ENCODE results near the gene GNAS.

Gene GNAS

DNA sequence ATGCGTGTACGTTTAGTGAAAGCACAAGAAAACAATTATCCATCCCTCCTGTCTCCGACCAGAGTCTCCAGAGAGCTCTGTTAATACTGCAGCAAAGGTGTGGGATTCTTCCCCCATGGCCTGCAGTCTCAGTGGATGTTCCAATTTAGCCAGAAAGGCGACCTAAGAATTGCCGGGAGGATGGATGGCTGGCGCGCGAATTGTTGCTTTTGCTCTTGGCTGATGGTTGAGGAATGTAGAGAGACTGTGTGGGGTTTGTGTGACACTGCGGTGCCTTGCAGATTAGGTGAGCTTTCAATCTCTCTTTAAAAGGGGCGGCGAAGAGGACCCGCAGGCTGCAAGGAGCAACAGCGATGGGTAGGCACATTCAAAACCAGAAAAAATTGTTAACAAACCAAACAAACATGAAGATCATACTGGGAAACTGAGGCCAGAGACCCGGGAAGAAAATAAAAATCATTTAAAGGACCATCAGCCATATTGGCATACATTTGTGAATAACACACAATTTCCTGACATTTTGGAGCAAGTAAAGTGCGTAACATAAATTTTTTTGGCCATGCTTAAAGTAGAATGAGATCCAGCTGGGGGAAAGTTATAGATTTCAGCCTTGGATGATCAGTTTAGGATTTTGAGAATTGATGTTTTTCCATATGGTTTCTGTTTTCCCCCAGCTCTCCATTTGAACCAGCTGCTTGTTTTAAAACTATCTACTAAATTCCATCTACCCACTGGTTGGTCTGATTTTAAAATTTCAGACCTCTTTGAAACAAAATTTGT lies 46.3 kb downstream of the GNAS start:
- DNase-seq (ENCODE audit: low spot score): no peak

DNA sequence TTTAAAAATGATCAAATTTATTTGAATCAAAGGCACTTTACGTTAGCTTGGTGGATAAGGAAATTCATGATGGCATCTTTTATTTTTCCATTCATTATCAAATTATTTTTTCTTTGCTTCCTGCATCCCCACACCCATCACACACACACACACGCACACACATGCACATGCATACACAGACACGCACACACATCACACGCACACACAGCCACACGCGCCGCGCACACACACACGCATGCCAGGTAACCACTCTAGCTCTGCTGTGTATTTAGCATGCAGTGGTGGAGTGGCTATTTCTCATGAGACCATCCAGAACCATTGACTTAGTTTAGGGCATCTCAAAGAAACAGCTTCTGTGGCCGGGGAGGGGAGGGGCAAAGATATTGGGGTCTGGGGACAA lies 47.0 kb downstream of the GNAS start:
- DNase-seq (ENCODE audit: low spot score): no peak

DNA sequence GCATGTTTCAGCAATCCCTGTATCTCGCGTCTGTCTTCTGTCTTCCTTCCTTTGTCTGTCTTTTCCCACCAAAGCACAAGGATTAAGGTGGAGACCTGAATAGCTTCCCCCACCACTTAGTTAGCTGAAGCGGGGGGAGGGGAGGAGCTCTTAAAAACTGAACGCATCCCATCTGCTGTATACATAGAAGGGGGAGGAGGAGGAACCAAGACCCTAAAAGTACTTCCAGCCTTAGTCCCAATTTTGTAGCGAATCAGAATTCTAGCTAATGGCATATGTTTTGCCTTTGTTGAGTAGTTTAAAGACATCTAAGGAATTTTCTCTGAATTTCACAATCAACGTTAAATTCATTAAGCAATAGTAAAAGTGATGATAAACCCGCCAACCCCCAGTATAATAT lies 47.9 kb downstream of the GNAS start:
- no peak for DNase-seq (ENCODE audit: low spot score)

DNA sequence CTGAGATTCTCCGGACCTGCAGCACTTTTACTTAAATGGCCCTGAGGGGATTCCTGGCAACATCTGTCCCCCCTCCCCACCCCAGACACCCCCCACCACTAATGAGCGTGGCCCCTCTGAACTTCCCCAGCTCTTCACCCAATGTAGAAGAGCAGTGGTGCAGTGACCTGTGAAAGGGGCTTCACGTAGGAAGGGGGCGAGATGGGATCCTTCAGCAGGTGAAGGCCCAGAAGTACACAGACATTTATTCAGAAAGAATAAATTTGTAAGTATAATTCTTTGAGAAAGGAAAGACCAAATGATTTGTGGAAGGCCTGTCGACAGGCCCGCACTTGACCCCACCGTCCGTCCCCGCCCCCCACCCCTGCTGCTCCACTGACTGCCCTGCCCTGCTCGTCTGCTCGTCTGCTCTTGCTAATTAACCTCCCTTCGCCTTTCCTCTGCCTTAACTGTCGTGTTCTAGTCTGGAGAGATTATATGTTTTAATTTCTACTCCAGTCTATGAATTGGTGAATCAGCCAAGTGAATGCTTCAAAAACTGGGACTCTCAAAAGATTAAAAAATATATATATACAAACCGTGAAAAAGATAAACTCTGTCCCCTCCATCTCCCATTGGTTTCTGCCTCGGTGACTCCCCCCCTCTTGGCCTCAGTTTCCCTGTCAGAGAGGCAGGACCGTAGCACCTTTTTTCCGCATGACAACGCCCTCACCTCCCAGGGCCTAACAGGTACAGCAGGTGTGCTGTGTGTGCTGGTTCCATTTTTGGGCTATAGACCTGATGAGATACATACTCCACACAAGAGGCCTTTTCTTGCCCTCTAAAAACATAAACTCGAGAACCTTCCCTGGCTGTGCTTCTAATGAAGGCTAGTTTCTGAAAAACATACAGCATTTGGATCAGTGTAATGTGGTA lies 49.2 kb downstream of the GNAS start:
- no peak for DNase-seq (ENCODE audit: low spot score)

DNA sequence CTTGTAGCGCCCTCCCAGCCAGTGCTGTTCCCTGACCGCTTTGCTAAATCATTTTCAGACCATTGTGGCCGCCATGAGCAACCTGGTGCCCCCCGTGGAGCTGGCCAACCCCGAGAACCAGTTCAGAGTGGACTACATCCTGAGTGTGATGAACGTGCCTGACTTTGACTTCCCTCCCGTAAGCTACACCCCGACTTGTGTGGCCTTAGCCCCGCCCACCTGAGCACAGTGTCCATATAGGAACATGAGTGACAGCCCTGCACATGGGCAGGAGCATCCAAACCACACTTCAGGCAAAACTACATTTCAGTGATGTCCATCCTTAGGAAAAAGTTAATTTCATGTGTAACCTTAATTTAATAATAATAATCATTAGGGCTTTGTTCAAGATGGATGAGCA lies 51.1 kb downstream of the GNAS start:
- no peak for DNase-seq (ENCODE audit: low spot score)

DNA sequence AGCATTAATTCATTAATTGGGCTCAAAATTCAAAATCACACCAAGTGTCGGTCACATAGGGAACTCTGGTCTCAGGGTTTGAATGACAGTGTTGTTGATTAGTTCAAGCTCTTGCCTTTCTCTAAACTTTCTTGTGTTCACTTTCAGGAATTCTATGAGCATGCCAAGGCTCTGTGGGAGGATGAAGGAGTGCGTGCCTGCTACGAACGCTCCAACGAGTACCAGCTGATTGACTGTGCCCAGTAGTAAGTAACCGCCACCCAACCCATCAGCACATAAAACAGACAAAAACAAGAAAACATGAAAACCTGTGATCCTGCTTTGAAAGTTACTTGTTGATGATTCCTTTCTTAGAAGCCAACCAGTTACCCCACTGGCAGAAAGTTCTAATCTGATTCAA lies 52.7 kb downstream of the GNAS start:
- DNase-seq (ENCODE audit: low spot score): no peak

DNA sequence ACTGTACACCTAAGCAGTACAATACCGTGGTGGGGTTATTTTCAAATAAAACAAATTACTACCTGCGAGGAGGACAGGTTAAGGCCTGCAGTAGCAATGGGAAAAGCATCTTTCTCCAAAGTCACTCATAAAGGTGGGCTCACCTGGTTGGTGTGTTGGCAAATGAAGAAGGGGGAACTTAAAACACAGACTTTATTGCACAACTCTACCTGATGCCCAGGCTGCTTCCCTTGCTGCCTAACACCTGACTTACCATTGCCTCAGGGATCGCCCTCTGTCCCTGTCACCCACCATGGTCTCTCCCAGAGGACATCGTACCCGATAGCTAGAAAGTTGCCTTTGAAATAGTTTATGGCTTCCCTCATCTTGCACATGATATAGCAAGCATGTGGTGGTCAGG lies 53.6 kb downstream of the GNAS start:
- DNase-seq (ENCODE audit: low spot score): no peak

DNA sequence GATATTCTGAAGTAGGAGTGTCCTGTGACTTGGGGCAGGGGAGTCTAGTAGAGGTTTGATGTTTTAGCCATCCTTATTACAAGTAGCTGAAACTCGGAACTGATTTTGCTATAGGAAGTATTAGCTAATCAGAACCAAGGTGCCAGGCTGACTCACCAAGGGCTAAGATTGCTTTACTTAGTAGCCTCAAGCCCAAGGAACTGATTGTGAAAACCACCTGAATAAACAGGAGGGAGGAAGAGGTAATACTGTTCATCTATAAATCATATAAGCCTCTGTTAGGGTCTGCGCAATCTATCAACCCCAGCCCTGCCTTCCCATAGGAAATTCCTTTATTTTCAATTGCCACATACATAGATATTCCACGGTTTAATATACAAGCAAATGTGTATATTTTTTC lies 54.4 kb downstream of the GNAS start:
- DNase-seq (ENCODE audit: low spot score): no peak

DNA sequence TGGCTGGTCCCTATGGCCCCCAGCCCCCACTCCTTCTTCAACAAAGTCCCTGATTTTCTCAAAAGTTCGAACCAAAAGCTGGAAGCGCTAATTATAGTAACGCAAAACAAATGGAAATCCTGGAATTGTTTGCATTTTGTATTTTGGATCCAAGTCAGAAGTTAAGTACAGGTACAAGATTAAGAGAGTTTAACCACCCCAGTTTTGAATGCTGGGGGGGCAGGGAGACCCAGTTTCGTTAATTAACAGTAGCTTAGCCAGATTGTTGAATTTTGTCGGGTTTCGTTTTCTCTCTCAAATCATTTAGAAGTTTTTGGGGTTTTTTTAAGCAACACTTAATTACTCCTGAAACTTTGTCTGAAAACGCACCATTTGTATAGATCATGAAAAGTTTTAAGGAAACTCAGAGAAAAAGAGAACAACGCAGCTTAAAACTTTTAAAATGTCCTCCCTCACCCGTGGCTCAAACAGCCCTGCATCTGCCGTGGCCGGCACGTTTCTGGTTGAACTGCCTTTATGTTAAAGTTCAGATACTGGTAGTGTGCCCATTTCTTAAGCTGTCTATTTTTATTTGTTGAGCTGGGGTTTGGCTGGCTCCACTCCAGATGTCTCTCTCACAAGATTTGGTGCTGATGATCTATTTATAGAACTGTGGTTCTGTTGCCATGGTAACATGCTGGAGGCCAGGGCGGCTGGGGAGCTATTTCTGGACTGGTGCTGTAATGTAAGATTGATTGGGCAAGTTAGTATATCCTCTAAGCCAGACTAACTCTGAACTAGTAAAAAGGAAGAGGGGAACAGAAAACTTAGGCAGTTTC lies 55.0 kb downstream of the GNAS start:
- peak; percentile 55 for DNase-seq (ENCODE audit: low spot score)

DNA sequence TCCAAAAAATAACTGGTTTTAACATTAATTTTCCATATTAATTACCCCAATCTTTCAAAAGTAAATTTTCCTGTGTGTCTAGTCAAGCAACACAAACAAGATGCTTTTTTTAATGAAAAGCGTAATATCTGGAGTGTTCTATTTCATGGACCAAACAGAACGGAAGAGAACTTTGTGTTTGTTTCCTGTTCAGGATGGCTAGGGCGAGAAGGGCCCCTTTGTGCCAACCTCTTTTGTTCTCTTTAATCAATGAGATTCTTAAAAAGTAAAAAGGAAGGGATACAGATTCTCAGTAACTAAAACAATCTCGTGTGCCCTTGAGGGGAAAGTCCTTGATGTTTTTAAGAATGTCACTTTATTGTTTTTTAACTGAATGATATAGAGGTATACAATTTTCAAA lies 55.7 kb downstream of the GNAS start:
- no peak for DNase-seq (ENCODE audit: low spot score)

DNA sequence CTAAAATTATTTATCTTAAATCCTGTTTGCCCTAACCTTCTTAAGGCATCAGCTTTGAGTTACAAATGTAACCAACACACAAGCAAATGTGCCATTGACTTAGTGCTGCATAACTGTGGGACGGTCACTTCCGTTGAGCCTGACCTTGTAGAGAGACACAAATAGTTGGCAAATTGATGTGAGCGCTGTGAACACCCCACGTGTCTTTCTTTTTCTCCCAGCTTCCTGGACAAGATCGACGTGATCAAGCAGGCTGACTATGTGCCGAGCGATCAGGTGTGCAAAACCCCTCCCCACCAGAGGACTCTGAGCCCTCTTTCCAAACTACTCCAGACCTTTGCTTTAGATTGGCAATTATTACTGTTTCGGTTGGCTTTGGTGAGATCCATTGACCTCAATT lies 56.4 kb downstream of the GNAS start:
- DNase-seq (ENCODE audit: low spot score): no peak

DNA sequence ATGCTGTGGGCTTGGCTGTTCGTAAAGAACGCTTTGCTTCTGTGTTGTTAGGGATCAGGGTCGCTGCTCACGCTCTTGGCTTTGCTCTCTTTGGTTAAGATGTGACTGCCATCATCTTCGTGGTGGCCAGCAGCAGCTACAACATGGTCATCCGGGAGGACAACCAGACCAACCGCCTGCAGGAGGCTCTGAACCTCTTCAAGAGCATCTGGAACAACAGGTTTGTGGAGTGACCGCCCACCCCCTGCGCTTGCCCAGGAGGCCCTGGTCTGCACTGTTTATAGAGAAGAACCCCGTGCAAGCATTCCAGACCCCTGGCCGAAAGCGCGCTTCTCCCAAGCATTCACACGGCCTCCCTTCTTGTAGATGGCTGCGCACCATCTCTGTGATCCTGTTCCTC lies 57.1 kb downstream of the GNAS start:
- no peak for DNase-seq (ENCODE audit: low spot score)

DNA sequence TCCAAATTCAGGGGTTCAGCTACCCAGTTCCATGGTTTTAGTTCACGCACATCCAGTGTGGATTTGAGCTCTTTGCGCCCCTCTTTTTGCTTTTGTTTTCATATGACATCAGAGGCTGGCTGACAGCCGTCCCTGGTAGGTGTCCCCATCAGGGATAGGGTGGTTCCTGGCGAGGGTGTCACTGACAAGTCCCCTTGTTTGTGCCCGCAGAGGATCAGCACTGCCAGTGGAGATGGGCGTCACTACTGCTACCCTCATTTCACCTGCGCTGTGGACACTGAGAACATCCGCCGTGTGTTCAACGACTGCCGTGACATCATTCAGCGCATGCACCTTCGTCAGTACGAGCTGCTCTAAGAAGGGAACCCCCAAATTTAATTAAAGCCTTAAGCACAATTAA lies 58.0 kb downstream of the GNAS start:
- no peak for DNase-seq (ENCODE audit: low spot score)

DNA sequence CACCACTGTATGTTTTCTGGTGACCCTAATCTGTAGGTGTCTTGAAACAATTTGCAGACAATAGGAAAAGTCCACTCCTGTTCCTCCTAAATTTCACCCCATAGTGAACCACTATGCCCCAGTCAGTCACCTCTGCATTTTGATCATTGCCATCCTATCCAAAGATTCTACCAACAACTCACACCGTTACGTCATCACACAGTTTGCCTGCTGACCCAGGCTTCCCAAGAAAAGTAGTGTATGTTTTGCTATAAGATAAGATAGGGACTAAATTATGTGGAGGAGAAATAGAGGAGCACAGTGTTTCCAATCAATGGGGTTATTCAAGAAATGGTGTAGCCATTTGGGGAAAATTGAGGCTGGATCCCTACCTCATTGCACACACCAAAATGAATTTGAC lies 58.8 kb downstream of the GNAS start:
- no peak for DNase-seq (ENCODE audit: low spot score)

DNA sequence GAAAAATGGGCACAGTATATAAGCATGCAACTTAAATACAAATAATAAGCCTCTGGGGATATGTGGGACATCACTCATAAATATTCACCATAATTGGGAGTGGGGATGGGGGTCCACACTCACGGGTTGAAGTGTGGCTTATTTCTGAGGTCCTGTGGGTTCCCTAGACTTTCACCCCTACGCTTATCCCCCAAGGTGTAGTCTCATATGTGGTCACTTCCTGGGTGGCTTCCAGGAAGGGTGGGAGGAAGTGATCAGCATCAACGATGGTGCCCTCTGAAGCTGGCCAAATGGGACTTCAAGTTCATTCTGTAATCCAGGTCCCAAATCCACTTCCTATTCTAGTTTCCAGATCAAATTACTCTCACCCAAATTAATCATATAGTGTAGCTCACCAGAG lies 59.5 kb downstream of the GNAS start:
- no peak for DNase-seq (ENCODE audit: low spot score)

DNA sequence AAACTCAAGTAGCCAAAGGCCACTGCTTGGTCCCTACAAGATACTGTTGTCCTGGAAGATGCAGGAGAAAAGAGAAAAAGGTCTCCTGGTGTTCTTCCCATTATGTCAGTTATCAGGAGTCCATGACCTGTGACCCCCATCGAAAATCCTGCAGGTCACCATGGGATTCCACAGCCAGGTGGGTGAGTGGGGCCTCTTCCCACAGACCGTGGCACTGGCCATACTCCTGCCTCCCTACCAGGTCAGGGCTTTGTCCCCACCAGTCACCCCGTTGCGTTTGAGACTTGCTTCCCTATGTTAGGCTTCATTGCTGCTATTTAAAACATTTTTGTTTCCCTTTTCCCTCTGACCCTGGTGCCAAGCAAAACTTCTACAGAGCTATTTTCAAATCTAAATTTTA lies 60.6 kb downstream of the GNAS start:
- no peak for DNase-seq (ENCODE audit: low spot score)

DNA sequence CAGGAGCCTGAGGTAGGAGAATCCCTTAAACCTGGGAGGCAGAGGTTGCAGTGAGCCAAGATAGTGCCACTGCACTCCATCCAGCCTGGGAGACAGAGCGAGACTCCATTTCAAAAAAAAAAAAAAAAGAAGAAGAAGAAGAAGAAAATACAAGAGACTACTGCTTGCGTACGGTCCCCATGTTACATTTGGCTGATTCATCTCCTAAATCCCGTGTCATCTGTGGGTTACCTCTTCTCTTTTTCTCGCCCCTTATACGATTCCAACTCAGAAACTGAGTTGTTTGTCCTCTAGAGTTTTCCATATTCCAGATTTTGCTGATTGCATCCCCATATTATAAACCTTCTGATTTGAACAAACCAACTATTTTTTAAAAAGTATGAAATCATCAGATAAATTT lies 66.1 kb downstream of the GNAS start:
- no peak for DNase-seq (ENCODE audit: low spot score)

DNA sequence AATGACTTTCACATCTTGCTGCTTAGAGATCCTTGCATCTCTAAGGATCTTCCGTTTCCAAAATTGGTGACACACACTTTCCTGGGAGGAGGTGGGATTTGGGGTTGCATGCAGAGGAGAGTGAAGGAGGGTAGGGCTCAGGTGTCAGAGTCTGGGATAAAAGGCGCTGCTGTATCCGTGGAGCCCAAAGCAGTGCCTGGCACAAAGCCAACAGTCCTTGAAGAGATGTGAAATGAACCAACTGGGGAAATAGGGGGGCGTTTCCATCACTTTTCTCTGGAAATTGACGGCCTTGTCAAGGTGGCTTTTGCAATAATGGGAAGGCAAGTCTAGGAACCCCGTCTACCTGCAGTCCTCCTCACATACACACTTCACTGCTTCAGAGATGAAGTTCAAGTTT lies 69.0 kb downstream of the GNAS start:
- no peak for DNase-seq (ENCODE audit: low spot score)

DNA sequence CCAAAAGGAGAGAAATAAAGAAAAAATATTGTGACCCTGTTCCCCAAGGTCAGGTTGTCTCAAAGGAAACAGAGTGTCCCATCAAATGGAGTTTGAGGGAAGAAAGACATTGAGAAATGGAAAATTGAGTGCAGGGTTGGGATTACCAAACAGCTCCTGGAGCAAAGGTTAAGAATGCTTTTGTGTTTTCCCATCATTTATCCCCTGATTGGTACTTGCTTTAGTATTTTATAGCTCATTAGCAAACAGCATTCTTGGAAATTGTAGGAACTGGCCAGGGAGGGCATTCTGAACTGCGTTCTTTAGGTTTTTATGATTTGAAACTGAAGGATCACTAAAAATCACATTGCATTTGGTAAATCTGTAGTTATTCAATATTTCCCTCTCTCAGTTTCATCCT lies 69.5 kb downstream of the GNAS start:
- DNase-seq (ENCODE audit: low spot score): no peak

DNA sequence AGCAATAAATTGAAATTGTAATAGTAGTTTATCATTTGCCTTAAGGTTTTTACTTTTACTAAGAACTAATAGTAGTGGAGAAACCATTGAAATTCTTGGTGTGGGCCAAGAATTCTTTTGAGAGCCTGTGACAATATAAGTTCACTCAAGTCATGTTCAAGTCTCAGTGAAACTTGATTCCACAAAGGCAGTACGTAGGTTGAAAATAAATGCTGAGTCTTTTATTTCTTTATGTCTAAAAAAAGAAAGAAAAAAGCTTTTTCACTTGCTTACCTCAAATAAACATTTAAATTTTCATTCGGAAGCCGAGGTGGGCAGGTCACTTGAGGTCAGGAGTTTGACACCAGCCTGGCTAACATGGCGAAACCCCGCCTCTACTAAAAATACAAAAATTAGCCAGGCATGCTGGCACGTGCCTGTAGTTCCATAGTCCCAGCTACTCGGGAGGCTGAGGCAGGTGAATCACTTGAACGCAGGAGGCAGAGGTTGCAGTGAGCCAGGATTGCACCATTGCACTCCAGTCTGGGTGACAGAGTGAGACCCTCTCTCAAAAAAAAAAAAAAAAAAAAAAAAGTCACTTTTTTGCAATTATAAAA lies 70.7 kb downstream of the GNAS start:
- no peak for DNase-seq (ENCODE audit: low spot score)

DNA sequence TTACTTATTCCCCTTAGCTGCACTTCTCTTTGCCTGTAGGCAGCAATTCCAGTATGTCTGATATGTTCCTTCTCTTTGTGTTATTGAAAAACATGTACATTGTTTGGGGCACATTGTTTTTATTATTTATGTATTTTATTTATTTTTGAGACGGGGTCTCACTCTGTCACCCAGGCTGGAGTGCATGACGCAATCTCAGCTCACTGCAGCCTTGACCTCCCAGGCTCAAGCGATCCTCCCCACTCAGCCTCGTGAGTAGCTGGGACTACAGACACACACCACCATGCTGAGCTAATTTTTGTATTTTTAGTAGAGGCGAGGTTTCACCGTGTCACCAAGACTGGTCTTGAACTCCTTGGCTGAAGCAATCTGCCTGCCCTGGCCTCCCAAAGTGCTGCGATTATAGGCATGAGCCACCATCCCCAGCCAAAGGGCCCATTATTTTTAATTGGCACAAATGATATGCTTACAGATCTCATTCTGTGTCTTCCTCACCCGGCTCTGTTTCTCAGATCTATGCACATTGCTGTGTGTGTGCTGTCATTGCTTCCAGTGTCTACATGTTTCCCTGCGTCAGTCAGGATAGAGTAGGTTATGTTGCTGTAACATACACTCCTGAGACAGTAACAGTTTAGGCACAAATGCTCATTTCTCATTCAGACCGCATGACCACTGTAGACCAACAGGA lies 74.4 kb downstream of the GNAS start:
- DNase-seq (ENCODE audit: low spot score): no peak
